NCI-H1694 (cell line): ENCODE results near the gene RPGRIP1L.

Experiments used
- DNase-seq: peaks from one replicate; lab custom pipeline; 2025; lab: John Stamatoyannopoulos, UW

RPGRIP1L gene

DNA sequence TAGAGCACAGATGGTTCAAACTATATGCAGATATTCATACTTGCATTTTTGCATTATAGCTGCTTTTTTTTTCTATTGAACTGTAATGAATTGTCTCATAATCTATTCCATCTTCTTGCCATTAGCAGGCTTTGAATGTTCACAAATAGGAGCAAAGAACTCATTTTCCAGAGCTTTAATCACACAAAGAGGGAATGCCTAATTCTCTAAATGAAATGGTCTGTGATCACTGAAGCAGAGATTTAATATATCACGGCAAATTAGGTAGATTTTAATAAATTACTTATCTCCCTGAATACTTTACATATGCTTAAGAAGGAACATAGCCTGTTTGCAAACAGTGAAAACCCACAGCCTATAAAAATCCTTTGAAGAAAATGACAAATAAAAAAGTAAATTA is 103.0 kb downstream of the RPGRIP1L start:
- DNase-seq = no peak

GRCh38 chr16:53600126-53600525 is 103.5 kb downstream of the RPGRIP1L start:
- no peak for DNase-seq

DNA sequence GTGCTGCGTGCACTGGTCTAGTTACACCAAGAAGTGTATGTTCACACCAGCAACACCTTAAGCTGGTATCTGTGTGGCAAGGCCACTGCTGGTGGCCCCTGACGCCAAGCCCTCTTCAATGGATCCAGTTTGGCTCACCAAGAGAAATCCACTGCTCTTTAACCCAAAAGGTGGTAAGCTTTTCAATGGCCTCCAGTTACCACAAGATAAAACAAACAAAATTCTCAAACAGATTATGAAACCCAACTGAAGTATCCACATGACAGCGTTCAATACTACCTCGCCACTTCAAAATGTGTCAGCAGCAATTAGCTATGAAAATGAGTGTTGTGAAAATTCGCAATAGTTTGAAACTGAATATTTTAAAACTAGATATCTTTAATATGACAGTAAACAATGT is 104.1 kb downstream of the RPGRIP1L start:
- no peak for DNase-seq

- no peak for DNase-seq
Observed at GRCh38 chr16:53598511-53599275, 105.0 kb downstream of the RPGRIP1L start.

- no peak for DNase-seq
Observed at GRCh38 chr16:53597776-53598175, 105.9 kb downstream of the RPGRIP1L start.

DNA sequence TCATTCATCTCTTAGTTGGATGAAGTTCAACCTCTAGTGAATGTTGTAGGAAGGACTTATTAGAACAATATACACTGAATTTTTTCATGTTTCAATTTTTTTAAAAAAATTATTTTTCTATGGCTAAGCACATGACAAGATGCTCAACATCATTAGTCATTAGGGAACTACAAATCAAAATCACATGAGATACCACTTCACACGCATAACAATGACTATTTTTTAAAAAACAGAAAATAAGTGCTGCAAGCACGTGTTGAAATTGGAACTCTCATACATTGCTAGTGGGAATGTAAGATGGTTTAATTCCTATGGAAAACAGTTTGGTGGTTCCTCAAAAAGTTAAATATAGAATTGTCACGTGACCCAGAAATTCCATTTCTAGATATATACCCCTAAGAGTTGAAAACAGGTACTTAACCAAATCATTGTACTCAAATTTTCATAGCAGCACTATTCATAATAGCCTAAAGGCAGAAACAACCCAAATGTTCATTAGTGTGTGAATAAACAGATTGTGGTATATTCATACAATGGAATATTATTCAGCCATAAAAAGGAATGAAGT is 115.5 kb downstream of the RPGRIP1L start:
- DNase-seq = no peak

- no peak for DNase-seq
Observed at GRCh38 chr16:53583401-53583800, 120.3 kb downstream of the RPGRIP1L start.

GRCh38 chr16:53581784-53582183 is 121.9 kb downstream of the RPGRIP1L start:
- DNase-seq = no peak

GRCh38 chr16:53580038-53580802 is 123.4 kb downstream of the RPGRIP1L start:
- DNase-seq = no peak

DNA sequence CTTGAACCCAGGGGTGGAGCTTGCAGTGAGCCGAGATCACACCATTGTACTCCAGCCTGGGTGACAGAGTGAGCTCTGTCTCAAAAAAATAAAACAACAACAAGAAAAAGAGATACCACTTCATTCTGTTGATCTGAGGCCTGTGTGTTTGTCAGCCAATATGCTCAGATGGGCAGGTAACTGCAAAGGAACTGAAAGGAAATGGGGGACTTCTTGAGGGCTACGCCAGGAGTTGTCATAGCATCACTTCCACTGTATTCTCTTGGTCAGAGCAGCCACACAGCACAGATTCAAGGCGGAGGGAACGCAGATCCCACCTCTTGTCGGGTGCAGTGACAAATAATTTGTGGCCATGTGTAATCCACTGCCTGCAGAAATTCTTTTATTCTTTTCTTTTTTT is 126.8 kb downstream of the RPGRIP1L start:
- no peak for DNase-seq

- no peak for DNase-seq
Observed at GRCh38 chr16:53576210-53576609, 127.4 kb downstream of the RPGRIP1L start.

DNA sequence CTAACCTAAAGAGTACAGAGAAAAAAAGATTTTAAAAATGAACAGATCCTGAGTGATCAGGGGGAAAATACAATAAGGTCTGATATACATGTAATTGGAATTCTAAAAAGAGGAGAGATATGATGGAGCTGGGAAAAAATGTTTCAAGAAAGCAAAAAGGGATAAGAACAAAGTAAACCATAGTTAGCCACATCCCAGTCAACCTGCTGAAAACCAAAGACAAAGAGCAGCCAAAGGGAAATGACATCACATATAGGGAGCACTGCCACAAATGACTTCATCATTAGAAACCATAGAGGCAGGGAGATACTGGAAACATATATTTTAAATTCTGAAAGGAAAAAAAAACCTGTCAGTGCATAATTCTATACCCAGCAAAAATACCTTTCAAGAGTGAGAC is 131.9 kb downstream of the RPGRIP1L start:
- no peak for DNase-seq

DNA sequence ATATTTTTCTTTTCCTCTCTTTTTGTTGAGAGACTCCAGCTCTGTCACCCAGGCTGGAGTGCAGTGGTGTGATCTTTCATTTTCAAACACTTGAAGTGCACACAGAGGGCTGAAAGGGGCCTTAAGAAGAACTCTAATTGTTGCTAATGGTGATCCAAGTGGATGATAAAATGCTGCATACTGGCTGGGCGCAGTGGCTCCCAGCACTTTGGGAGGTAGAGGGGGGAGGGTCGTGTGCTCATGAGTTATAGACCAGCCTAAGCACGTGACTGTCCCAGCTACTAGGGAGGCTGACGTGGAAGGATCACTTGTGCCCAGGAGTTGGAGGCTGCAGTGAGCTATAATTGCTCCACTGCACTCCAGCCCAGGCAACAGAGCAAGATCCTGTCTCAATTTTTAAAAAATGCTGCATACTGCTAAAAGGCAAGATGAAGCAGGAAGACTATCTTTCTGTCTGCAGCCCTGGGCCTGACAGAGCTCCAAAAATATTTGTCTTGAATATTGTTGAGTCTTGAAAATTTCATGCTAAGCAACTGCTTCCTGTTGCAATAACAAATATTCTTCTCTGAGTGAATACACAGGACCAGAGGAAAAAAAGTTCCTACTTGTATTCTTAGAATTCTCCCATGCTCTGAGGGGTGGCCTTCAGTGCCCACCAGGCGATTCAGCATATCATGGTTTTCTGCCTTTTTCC is 137.0 kb downstream of the RPGRIP1L start:
- DNase-seq = no peak

DNA sequence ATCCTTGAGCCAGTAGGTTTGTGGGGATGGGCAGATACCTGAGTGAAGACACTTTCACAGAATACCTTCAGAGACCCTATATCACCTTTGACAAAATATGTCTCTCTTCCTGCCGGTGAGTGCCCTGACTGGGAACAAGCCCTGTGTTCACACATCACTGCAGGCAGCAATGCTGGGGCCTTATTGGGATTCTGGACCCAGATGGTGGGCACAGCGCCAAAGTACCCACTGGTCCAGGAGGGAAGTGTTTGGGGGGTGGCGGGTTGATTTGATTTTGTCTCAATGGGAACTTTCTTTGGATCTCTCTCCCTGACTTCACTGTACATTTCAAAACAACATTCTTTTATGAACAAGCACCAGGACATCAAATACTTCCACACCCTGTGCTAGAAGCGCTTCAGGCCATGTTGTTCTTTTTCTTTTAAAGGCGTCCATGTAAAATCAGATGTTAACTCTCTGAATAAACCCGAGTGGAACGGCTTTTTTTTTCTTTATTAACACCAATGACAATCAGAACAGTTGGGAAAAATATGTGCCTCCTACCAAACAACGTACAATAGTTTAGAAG is 138.3 kb downstream of the RPGRIP1L start:
- no peak for DNase-seq

GRCh38 chr16:53563426-53563825 is 140.2 kb downstream of the RPGRIP1L start:
- no peak for DNase-seq

DNA sequence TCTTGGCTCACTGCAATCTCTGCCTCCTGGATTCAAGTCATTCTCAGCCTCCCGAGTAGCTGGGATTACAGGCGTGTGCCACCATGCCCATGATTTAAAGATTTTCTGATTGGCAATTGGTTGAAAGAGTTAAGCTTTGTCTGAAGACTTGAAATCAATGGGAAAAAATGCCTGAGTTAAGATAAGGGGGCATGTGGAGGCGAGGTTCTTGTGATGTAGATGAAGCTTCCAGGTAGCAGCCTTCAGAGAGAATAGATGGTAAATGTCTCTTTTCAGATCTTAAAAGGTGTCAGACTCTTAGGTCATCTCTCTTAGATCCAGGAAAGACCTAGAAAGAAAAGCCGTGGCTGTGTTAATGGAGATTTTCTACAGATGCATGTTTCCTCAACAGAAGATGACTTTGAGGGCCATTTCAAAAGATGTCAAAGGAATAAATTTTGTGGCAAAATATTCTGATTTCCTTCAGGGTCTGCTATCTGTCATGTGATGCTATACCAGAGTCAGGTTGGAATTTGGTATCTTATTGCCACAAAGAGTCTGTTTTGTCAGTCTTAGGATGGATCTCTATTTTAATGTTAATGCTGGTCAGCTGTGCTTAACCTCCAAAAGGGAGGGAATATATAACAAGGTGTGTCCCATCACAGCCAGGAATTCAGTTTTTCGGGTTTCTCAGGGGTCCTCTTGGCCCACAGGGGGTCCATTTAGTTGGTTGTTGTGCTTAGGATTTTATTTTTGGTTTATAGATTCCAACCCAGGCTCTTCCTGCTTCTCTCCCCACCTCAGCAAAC is 142.4 kb downstream of the RPGRIP1L start:
- DNase-seq = no peak

DNA sequence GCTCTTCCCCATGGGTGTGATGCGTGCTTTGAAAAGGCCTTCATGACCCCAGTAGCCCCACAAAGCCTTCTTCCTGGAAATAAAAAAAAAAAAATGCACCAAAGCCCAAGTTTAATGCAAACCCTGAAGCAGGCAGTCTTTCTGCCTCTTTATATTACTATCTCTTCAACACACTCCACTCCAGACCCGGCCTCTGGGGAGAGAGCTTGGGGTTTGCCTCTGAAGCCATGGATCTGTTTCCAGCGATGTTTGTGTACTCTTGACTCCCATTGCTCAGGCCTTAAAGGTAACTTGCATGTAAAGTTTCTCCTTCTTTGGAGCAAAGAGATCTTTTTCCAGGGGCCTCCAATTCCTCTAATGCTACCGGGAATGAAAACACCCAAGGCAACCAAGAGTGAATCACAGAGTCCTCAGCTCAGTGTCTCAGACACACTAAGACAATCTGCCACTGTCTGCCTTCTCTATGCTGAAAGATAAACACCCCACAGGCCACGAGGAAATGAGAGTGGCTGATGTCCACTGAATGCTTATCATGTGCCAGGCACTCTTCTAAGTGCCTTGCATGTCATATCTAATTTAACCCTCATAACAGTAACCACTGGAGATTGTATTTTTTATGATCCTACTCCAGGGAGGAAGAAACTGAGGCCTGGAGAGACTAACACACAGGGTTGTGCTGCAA is 144.2 kb downstream of the RPGRIP1L start:
- DNase-seq = no peak

DNA sequence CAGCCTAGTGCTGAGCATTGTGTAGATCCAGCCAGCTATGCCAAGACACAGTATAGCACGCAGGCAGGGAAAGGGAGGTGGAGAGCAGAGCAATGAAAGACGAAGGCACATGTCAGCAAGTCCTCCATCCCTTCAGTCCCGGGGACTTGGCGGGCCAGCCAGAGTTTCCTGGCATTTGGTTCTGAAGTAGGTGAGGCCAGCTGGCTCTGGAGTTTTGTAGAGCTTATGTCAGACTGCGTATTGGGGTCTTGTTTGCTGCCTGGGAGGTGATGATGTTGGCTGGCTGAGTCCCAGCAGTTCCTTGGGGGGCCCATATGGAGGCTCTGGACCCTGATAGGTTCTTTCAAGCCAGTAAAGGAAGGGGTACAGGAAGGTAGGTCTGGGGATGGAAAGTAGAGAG is 144.9 kb downstream of the RPGRIP1L start:
- DNase-seq = no peak

DNA sequence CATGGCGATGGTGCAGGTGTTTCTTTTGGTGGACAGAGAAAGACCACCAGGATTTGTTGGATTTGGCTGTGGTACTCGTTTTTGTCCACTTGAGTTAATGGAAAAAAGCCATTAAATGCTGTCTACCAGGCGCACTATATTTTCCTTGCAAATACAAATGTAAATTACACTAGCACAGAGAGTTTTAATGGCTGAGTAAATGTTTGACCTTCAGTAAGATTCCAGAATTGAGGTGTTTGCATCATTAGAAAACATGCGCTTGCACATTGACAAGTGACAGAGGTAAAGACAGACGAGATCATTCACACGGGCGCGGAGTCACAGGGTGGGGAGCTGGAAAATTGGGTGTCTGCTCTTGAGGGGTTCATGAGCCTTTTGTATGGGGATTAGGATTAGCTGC is 147.1 kb downstream of the RPGRIP1L start:
- DNase-seq = no peak

GRCh38 chr16:53549970-53550690 is 153.5 kb downstream of the RPGRIP1L start:
- peak; percentile 77 for DNase-seq
